Mucosa of descending colon (tissue), 3 donors: ENCODE measurements around the gene FIBCD1. TPM values are rescaled to one million over a fixed set of nuclear protein-coding genes. Genes with fewer than 3 reads are reported as not detected.

Source experiments
- ATAC-seq: fragments of 200-7000 bp; cut with Tn5 transposase; one replicate; pipeline ENCODE4 v1.9.1; 2020; ENCODE audit warnings: mild to moderate bottlenecking, moderate library complexity
- DNase-seq, 3 donors: peaks; one replicate each; pipeline ENCODE4 v3.0.0-alpha.2; 2020
- H3K36me3 ChIP-seq: fragments of 200-600 bp; one replicate; pipeline ENCODE4 v1.8.0; 2021; ENCODE audit warnings: low read depth, mild to moderate bottlenecking
- H3K4me1 ChIP-seq: fragments of 200-600 bp; one replicate; pipeline ENCODE4 v1.8.0; 2021; ENCODE audit warnings: low read depth, mild to moderate bottlenecking
- H3K4me3 ChIP-seq: fragments of 200-600 bp; one replicate; pipeline ENCODE4 v1.8.0; 2021; ENCODE audit warnings: mild to moderate bottlenecking
- H3K9me3 ChIP-seq: fragments of 200-600 bp; one replicate; pipeline ENCODE4 v1.8.0; 2021; ENCODE audit warnings: mild to moderate bottlenecking
- intact Hi-C, 2 donors: fragments of 100-400 bp; cut with DNase I in 1 of 2; cut with micrococcal nuclease in 1 of 2; formaldehyde crosslinking; loops; one replicate each; pipeline versions ENCODE4 v1.11.0 to v1.11.1; 2022; cut with DNase I, micrococcal nuclease
- total RNA-seq, 3 donors: library from RNA; stranded (reverse); fragmentation: NEBNext Ultra II Directional in 2 of 3; extraction: Animal tissue kit (Norgen Biotek cat#: 25700) in 2 of 3; gene quantifications; one replicate each; pipeline versions ENCODE4 v1.2.1 to v1.2.4, GENCODE V29; 2021 to 2023
- TF ChIP-seq, protein P1 (sequence below): fragments of 200-600 bp; IDR thresholded peaks from one replicate; pipeline ENCODE4 v1.8.0; 2022; ENCODE audit warnings: antibody characterized with exemption, mild to moderate bottlenecking
- donor health status: DM: no; HTN: no; CAD: no; lungs with moderate emphysema.
- donor health status: DM: no; HTN: no; CAD: no.
- donor health status: DM: no; HTN: yes; CAD: no.

Gene FIBCD1
- total RNA-seq, 3 donors from 2014 or later = 2.6 to 10.7 (median 7.3) TPM

DNA sequence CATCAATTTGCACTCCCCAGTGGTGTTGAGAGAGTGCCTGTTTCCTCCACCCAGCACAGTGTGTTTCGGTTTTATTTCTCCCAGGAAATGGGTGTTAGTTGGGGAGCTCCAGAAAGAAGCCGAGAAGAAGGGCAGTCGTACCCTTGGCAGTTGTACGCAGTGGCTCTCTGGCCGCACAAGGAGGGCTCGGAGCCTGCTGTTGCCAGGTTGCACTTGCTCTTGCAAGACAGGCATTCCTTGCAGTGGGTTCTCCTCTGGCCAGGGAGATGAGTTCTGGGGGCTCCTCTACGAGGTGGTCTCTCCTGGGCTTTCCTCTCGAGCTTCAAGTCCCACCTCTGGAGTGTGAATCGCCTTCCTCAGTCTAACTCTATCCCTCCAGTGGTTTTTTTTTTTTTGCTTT is 71.5 kb downstream of the FIBCD1 start:
- peaks cover 14% of the 10 kb centered on the region for H3K4me1 ChIP-seq
- ATAC-seq = no peak
- no peaks in the 10 kb centered on the region for H3K9me3 ChIP-seq
- no peak overlapping the region for H3K4me3 ChIP-seq
- H3K36me3 ChIP-seq = peaks cover 4% of the 10 kb centered on the region
- TF ChIP-seq, protein P1, sequence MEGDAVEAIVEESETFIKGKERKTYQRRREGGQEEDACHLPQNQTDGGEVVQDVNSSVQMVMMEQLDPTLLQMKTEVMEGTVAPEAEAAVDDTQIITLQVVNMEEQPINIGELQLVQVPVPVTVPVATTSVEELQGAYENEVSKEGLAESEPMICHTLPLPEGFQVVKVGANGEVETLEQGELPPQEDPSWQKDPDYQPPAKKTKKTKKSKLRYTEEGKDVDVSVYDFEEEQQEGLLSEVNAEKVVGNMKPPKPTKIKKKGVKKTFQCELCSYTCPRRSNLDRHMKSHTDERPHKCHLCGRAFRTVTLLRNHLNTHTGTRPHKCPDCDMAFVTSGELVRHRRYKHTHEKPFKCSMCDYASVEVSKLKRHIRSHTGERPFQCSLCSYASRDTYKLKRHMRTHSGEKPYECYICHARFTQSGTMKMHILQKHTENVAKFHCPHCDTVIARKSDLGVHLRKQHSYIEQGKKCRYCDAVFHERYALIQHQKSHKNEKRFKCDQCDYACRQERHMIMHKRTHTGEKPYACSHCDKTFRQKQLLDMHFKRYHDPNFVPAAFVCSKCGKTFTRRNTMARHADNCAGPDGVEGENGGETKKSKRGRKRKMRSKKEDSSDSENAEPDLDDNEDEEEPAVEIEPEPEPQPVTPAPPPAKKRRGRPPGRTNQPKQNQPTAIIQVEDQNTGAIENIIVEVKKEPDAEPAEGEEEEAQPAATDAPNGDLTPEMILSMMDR = no peak
- DNase-seq = no peak
- intact Hi-C loops = no loop called here

DNA sequence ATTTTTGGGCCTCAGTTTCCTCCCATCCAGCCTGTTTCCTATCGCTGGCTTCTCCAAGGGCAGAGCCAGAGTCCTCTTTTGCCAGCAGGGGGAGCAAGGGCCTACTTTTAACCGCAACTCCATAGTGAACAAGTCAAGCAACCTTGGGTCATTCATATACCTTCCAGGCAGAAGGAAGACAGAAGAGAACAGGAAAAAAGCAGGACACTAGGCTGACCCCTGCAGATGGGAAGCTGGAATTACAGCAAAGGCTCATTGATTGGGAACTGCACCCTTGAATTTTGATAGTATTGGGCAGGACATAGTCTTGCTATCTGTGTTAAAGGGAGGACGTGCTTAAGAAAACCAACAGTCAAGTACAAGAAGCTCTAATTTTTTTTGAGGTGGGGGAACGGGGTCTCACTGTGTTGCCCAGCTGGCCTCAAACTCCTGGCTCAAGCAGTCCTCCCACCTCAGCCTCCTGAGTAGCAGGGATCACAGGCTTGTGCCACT is 72.5 kb downstream of the FIBCD1 start:
- H3K36me3 ChIP-seq = no peaks in the 10 kb centered on the region
- DNase-seq = peak in 2 of 3 donors; percentile 80 to 94
- no peaks in the 10 kb centered on the region for H3K9me3 ChIP-seq
- TF ChIP-seq, protein P1 = peak; percentile 63
- intact Hi-C loops = no loop called here
- no peak overlapping the region for H3K4me3 ChIP-seq
- peak; percentile 96 for ATAC-seq
- peaks cover 8% of the 10 kb centered on the region for H3K4me1 ChIP-seq

DNA sequence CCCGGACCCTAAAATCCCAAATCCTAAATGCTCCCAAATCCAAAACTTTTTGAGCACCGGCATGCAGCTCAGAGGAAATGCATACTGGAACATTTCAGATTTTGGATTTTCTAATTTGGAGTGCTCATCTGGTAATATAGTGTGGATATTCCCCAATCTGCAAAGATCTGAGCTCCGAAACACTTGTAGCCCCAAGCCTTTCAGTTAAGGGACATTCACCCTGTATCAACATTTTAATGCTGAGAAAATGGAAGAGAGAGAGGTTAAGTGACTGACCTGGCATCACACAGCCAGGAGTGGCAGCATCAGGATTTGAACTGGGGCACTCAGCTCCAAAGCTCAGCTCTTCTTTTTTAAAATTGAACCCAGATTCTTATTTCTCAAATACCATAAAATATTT is 73.1 kb downstream of the FIBCD1 start:
- Histone ChIP-seq H3K36me3 (no peaks in the 10 kb centered on the region), H3K9me3 (no peaks in the 10 kb centered on the region), H3K4me3 (no peak overlapping the region), H3K4me1 (peaks cover 8% of the 10 kb centered on the region)
- DNase-seq (no peak), ATAC-seq (no peak)
- intact Hi-C loops = no loop called here
- TF ChIP-seq, protein P1 = no peak

DNA sequence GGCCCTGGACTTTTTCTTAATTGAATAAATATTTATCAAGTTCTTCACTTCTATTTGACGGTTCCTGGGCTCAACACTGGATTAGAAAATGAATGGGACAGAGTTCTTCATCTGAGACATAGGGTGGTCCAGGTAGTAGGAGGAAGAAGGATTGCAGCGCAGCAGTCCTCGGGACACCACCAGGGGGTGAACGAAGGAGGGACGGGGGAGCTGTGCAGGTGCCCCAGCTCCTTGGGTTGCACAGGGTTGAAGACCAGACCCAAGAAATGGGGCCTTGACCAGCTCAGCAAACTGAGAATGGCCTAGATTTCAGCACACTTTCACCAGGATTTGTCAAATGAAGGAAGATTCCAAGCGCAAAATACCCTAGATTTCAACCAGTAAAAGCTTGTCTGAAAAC is 74.5 kb downstream of the FIBCD1 start:
- no peaks in the 10 kb centered on the region for H3K36me3 ChIP-seq
- intact Hi-C loops = loop anchor here (5.0 kb wide), 3 partner anchors 92 to 162 kb away; no protein-coding TSS in a partner anchor

DNA sequence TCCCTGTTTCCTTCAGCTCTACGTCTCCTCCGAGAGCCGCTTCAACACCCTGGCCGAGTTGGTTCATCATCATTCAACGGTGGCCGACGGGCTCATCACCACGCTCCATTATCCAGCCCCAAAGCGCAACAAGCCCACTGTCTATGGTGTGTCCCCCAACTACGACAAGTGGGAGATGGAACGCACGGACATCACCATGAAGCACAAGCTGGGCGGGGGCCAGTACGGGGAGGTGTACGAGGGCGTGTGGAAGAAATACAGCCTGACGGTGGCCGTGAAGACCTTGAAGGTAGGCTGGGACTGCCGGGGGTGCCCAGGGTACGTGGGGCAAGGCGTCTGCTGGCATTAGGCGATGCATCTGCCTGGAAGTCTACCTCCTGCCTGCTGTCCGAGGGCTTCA is 76.3 kb downstream of the FIBCD1 start:
- H3K4me3 ChIP-seq = no peak overlapping the region
- no peaks in the 10 kb centered on the region for H3K9me3 ChIP-seq
- H3K36me3 ChIP-seq = no peaks in the 10 kb centered on the region
- DNase-seq (no peak), ATAC-seq (no peak)
- TF ChIP-seq, protein P1 = no peak
- H3K4me1 ChIP-seq = no peaks in the 10 kb centered on the region
- intact Hi-C loops = loop anchor here (5.0 kb wide), 3 partner anchors 90 to 160 kb away; no protein-coding TSS in a partner anchor

More for the DNA sequence above, 74.5 kb downstream of the FIBCD1 start:
- no peak overlapping the region for H3K4me3 ChIP-seq
- H3K9me3 ChIP-seq = no peaks in the 10 kb centered on the region
- TF ChIP-seq, protein P1 = no peak
- no peak for ATAC-seq
- H3K4me1 ChIP-seq = peaks cover 8% of the 10 kb centered on the region
- no peak for DNase-seq

DNA sequence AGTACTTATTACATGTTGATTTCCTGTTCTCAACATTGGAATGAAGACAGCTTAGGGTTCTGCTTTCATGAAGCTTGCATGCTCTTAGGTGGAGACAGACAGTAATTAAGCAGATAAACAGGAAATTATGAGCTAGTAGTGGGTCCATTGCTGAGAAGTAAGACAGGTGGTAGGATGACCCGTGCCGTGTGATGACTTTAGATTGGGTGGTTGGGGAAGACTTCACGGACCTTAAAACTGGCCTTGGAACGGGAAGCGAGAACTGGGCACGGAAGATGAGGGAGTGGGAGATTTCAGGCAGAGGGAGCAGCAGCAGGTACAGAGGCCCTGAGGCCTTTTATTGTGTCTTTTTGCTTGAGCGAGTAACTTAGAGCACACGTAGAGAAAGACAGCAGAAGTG is 76.8 kb downstream of the FIBCD1 start:
- no peaks in the 10 kb centered on the region for H3K4me1 ChIP-seq
- ATAC-seq (no peak), DNase-seq (no peak)
- no peaks in the 10 kb centered on the region for H3K9me3 ChIP-seq
- TF ChIP-seq, protein P1 = no peak
- intact Hi-C loops = loop anchor here (5.0 kb wide), 3 partner anchors 90 to 160 kb away; no protein-coding TSS in a partner anchor
- H3K36me3 ChIP-seq = no peaks in the 10 kb centered on the region
- no peak overlapping the region for H3K4me3 ChIP-seq
